ENCODE data around the gene ZMYM2.
A peak's percentile ranks its signal among the peaks of the same experiment; 100 is the strongest.

ZMYM2 gene

DNA sequence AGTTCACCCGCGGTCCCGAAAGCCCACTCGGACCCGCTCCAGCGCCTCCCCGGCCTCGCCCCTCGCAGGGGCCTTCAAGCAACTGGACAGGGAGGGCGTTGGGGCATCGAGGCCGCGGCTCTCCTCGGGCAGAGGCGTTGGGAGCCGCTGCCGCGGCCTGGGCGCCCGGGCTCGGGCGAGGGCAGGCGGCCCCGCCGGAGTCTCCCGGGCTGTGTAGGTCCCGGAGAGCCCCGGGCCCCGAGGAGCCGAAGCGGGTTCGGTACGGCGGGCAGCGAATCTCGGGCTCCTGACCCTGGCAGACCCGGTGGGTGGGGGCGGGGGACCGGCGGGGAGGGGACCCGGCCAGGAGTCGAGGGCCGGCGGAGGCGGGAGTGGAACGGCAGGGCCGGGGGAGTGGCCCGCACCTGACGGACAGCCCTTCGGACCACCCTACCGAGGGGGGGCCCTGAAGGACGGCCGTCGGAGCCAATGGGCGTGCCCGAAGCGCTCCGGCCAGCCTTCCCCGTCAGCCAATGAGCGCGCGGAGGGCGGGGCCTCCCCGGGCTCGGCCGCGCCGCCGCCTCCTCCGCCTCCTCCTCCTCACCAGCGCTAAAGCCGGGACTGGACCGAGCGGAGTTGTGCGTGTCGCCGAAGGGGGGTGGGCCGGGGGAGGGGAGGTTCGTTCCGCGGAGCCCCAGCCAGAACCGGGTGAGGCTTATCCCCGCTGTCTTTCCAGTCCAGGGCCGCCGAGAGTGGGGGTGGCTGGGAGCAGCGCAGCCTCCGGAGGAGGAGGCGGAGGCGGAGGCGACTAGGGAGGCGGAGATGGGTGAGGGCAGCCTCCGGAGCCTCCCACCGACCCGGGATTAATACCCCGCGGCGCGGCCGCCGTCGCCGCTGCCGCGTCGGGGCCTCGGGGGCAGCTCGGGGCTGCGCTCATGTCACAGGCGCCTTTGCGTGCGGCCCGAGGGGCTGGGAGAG lies at the start of gene ZMYM2:
TSS of gene ZMYM2 (plus strand) at position 573 of the 957 bp plus-strand sequence. CDS start 34,346 bp downstream, outside the sequence.
- no peak for TF ChIP-seq EZH2phosphoT487 (IDR thresholded peaks at IDR 0.05; ENCODE audit: low read depth)
- TF ChIP-seq, protein P1, sequence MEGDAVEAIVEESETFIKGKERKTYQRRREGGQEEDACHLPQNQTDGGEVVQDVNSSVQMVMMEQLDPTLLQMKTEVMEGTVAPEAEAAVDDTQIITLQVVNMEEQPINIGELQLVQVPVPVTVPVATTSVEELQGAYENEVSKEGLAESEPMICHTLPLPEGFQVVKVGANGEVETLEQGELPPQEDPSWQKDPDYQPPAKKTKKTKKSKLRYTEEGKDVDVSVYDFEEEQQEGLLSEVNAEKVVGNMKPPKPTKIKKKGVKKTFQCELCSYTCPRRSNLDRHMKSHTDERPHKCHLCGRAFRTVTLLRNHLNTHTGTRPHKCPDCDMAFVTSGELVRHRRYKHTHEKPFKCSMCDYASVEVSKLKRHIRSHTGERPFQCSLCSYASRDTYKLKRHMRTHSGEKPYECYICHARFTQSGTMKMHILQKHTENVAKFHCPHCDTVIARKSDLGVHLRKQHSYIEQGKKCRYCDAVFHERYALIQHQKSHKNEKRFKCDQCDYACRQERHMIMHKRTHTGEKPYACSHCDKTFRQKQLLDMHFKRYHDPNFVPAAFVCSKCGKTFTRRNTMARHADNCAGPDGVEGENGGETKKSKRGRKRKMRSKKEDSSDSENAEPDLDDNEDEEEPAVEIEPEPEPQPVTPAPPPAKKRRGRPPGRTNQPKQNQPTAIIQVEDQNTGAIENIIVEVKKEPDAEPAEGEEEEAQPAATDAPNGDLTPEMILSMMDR (IDR thresholded peaks at IDR 0.05; ENCODE audit: low read depth, low read length), result no peak
- Histone ChIP-seq H2AFZ (ENCODE audit: low read depth, low read length) (peak within 1 kb of the TSS; percentile 31), H3K27ac (ENCODE audit: low read length) (peak within 1 kb of the TSS; percentile 87)

DNA sequence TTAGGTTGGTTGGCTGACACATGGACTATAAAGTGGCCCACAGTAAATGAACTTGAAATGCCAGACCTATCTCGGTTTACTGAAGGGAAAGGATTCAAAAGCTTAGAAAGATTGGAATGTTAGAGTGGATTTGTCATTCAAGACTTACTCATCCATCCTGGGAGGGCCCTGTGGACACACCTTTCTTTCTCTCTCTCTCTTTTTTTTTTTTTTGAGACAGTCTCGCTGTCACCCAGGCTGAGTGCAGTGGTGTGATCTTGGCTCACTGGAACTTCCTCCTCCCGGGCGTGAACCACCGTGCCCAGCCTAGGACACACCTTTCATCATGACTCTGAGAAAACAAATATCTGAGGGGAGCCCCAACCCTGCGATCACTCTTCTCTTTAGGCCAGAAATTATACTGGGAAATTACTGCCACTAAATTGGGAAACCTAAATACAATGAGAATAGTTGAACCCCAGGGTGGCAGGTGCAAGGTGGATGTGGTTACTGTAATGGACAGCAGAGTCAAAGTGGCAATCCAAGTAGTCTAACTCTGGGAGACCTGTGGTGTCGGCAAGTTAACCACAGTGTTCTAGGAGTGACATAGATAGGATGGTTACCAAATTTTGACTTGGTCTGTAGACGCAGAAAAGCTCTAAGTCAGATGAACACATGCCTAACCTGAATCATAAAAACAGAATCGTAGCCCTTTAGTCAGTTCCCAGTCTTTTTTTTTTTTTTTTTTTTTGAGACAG lies 48.0 kb upstream of the ZMYM2 start:
- Histone ChIP-seq H3K4me2 (ENCODE audit: low read length) (no peak overlapping the region), H3K9me3 (ENCODE audit: insufficient read depth, low read length) (no peaks in the 10 kb centered on the region), H4K20me1 (ENCODE audit: insufficient read depth, low read length) (no peaks in the 10 kb centered on the region), H3K27ac (ENCODE audit: low read length) (no peak overlapping the region), H3K36me3 (replicated peaks; ENCODE audit: low read depth, low read length) (no peaks in the 10 kb centered on the region), H2AFZ (ENCODE audit: low read depth, low read length) (no peak overlapping the region), H3K4me3 (ENCODE audit: low read length) (no peak overlapping the region), H3K4me1 (ENCODE audit: low read length) (no peaks in the 10 kb centered on the region), H3K9ac (ENCODE audit: low read length) (no peak overlapping the region), H3K79me2 (ENCODE audit: low read length) (no peaks in the 10 kb centered on the region), H3K27me3 (ENCODE audit: low read depth, low read length) (no peaks in the 10 kb centered on the region)
- TF ChIP-seq, protein P1 (IDR thresholded peaks at IDR 0.05; ENCODE audit: low read depth, low read length), result no peak
- TF ChIP-seq EZH2phosphoT487 (IDR thresholded peaks at IDR 0.05; ENCODE audit: low read depth), result no peak

More for the DNA sequence above, at the start of gene ZMYM2:
- Histone ChIP-seq H3K4me2 (ENCODE audit: low read length) (peak within 1 kb of the TSS; percentile 98), H3K36me3 (replicated peaks; ENCODE audit: low read depth, low read length) (peaks cover 24% of the 10 kb centered on the region), H3K79me2 (ENCODE audit: low read length) (peaks cover 45% of the 10 kb centered on the region), H4K20me1 (ENCODE audit: insufficient read depth, low read length) (peaks cover 27% of the 10 kb centered on the region), H3K4me3 (ENCODE audit: low read length) (peak within 1 kb of the TSS; percentile 90), H3K4me1 (ENCODE audit: low read length) (peaks cover 25% of the 10 kb centered on the region), H3K27me3 (ENCODE audit: low read depth, low read length) (no peaks in the 10 kb centered on the region), H3K9me3 (ENCODE audit: insufficient read depth, low read length) (no peaks in the 10 kb centered on the region), H3K9ac (ENCODE audit: low read length) (peak within 1 kb of the TSS; percentile 97)

DNA sequence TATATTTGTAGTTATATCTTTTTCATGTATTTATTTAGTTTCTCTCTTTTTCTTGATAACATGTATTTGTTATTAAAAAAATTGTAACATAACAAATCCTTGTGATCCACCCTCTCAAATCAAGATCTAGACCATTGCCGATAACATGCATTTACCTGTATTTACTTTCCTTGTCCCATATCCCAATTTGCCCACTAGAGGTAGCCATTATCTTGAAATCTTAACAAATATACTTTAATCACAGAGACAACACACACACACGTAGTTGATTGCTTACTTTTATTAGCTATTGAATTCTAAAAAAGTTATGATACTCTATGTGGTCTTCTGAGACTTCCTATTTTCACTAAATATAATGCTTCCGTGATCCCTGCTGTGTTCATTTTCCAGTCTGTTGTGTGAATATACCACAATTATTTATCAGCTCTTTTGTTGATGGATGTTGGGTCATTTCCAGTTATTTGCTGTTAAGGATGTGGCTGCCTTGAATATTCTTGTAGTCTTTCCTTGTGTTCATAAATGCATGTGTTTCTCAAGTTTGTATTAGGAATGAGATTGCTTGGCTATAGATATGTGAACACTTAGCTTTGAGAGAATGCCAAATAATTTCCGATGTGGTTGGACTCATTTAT lies 31.3 kb upstream of the ZMYM2 start:
- Histone ChIP-seq H4K20me1 (ENCODE audit: insufficient read depth, low read length) (no peaks in the 10 kb centered on the region), H3K9ac (ENCODE audit: low read length) (no peak overlapping the region), H3K4me2 (ENCODE audit: low read length) (peak overlapping the region; percentile 31), H3K36me3 (replicated peaks; ENCODE audit: low read depth, low read length) (no peaks in the 10 kb centered on the region), H3K4me3 (ENCODE audit: low read length) (0 out of 2 replicates have a peak overlapping the region, but pooled peaks have one; percentile 4), H3K4me1 (ENCODE audit: low read length) (peaks cover 7% of the 10 kb centered on the region), H3K79me2 (ENCODE audit: low read length) (no peaks in the 10 kb centered on the region), H3K9me3 (ENCODE audit: insufficient read depth, low read length) (no peaks in the 10 kb centered on the region), H2AFZ (ENCODE audit: low read depth, low read length) (peak overlapping the region; percentile 37; the same call in 1 of the 2 replicates), H3K27ac (ENCODE audit: low read length) (no peak overlapping the region), H3K27me3 (ENCODE audit: low read depth, low read length) (0 out of 2 replicates have a peak, but pooled peaks cover 7% of the 10 kb centered on the region)
- TF ChIP-seq, protein P1 (IDR thresholded peaks at IDR 0.05; ENCODE audit: low read depth, low read length), result peak; percentile 80
- TF ChIP-seq EZH2phosphoT487 (IDR thresholded peaks at IDR 0.05; ENCODE audit: low read depth), result no peak

Data from OCI-LY3 (cell line).